ENCODE data around the gene DDR2.

The DDR2 gene

GRCh38 chr1:162701286-162701685 is 69.0 kb downstream of the DDR2 start:
- DNase-seq = no peak

- DNase-seq = no peak
Measured at GRCh38 chr1:162702628-162703027, 70.4 kb downstream of the DDR2 start.

GRCh38 chr1:162703708-162704107 is 71.4 kb downstream of the DDR2 start:
- no peak for DNase-seq

GRCh38 chr1:162704673-162705424 is 72.6 kb downstream of the DDR2 start:
- no peak for DNase-seq

GRCh38 chr1:162706003-162706402 is 73.7 kb downstream of the DDR2 start:
- DNase-seq = no peak

GRCh38 chr1:162706606-162707005 is 74.3 kb downstream of the DDR2 start:
- no peak for DNase-seq

GRCh38 chr1:162708286-162708685 is 76.0 kb downstream of the DDR2 start:
- no peak for DNase-seq

GRCh38 chr1:162709132-162709860 is 77.0 kb downstream of the DDR2 start:
- DNase-seq = no peak

- no peak for DNase-seq
Measured at GRCh38 chr1:162709870-162710269, 77.6 kb downstream of the DDR2 start.

- no peak for DNase-seq
Measured at GRCh38 chr1:162710345-162710744, 78.1 kb downstream of the DDR2 start.

GRCh38 chr1:162710780-162711465 is 78.7 kb downstream of the DDR2 start:
- no peak for DNase-seq

- no peak for DNase-seq
Measured at GRCh38 chr1:162712317-162713029, 80.2 kb downstream of the DDR2 start.

GRCh38 chr1:162716123-162716522 is 83.9 kb downstream of the DDR2 start:
- no peak for DNase-seq

GRCh38 chr1:162716552-162716951 is 84.3 kb downstream of the DDR2 start:
- DNase-seq = no peak

GRCh38 chr1:162717548-162718184 is 85.4 kb downstream of the DDR2 start:
- DNase-seq = no peak

GRCh38 chr1:162719678-162720077 is 87.4 kb downstream of the DDR2 start:
- no peak for DNase-seq

- DNase-seq = no peak
Measured at GRCh38 chr1:162720996-162721395, 88.7 kb downstream of the DDR2 start.

GRCh38 chr1:162721471-162721870 is 89.2 kb downstream of the DDR2 start:
- DNase-seq = no peak

- no peak for DNase-seq
Measured at GRCh38 chr1:162722036-162722435, 89.8 kb downstream of the DDR2 start.

GRCh38 chr1:162724583-162725120 is 92.4 kb downstream of the DDR2 start:
- DNase-seq = no peak

GRCh38 chr1:162725301-162725837 is 93.1 kb downstream of the DDR2 start:
- DNase-seq = no peak

GRCh38 chr1:162726555-162726954 is 94.3 kb downstream of the DDR2 start:
- DNase-seq = no peak

Measured in stimulated activated CD4-positive, alpha-beta T cell treated with anti-CD3 and anti-CD28 coated beads, Interleukin-4, amount 100 ng/mL, for 1 hour (primary cell).